ENCODE measurements around the gene SLC12A6. TPM values are rescaled to one million over a fixed set of nuclear protein-coding genes. Genes with fewer than 3 reads are reported as not detected.

SLC12A6 gene
- total and polyA plus RNA-seq, 2 of the 13 experiments (the other 11 are each of a cell fraction or from before 2014, with no cell fraction given), result 15.2 to 30.1 TPM

- TF ChIP-seq MTERF4 (CRISPR knock-in tag; IDR thresholded peaks at IDR 0.05) (no peak), ZNF10 (CRISPR knock-in tag; IDR thresholded peaks at IDR 0.05; ENCODE audit: borderline replicate concordance, low read depth) (no peak), ZFP1 (CRISPR knock-in tag; IDR thresholded peaks at IDR 0.05) (peak; percentile 57; the same call in 1 of the 2 replicates), KDM6A (CRISPR knock-in tag; IDR thresholded peaks at IDR 0.05; ENCODE audit: low read depth) (no peak), FOXM1 (CRISPR knock-in tag; IDR thresholded peaks at IDR 0.05) (no peak), ZNF34 (CRISPR knock-in tag; IDR thresholded peaks at IDR 0.05; ENCODE audit: borderline replicate concordance) (0 out of 2 replicates have a peak, but pooled peaks have one; percentile 62), ISL2 (CRISPR knock-in tag; IDR thresholded peaks at IDR 0.05) (peak; percentile 41; the same call in 1 of the 2 replicates), ZGPAT (CRISPR knock-in tag; IDR thresholded peaks at IDR 0.05) (peak; percentile 56; the same call in 1 of the 2 replicates), IKZF4 (CRISPR knock-in tag; IDR thresholded peaks at IDR 0.05; ENCODE audit: borderline replicate concordance, low read depth, not compliant biosample characterization) (peak; percentile 85), TCF7 (IDR thresholded peaks at IDR 0.05; ENCODE audit: low read depth) (no peak), E2F5 (CRISPR knock-in tag; conservative IDR thresholded peaks at IDR 0.05) (no peak), ZNF740 (CRISPR knock-in tag; IDR thresholded peaks at IDR 0.05) (no peak), ZNF432 (CRISPR knock-in tag; IDR thresholded peaks at IDR 0.05; ENCODE audit: borderline replicate concordance) (no peak), NFE2L1 (CRISPR knock-in tag; IDR thresholded peaks at IDR 0.05; ENCODE audit: borderline replicate concordance) (no peak), KAT7 (CRISPR knock-in tag; IDR thresholded peaks at IDR 0.05; ENCODE audit: borderline replicate concordance) (peak; percentile 45; the same call in 1 of the 2 replicates), ZNF646 (CRISPR knock-in tag; IDR thresholded peaks at IDR 0.05) (no peak), SNRNP70 (IDR thresholded peaks at IDR 0.05; ENCODE audit: low read depth, low read length) (no peak), SETDB1 (CRISPR knock-in tag; IDR thresholded peaks at IDR 0.05; ENCODE audit: borderline replicate concordance) (no peak)
Measured at GRCh38 chr15:34342737-34343575, 5.4 kb upstream of the SLC12A6 start, which contains the start of the genes NOP10 and NUTM1 (continued).

Data from HepG2 (cell line).